Upper lobe of left lung (tissue), 4 donors: ENCODE measurements around the gene ELF1.

Experiments used
- EP300 ChIP-seq, 4 donors: sonication (generic); formaldehyde crosslinking; IDR thresholded peaks; one replicate each; pipeline ENCODE4 v1.5.1; 2017; ENCODE audit warnings: antibody characterized with exemption in 4 of 4, control low read depth in 2 of 4
- POLR2A ChIP-seq, 4 donors: fragments of 450-650 bp; IDR thresholded peaks; one replicate each; pipeline ENCODE4 v1.5.1; 2016 to 2017; ENCODE audit warnings: antibody characterized with exemption in 4 of 4, mild to moderate bottlenecking in 2 of 4
- POLR2AphosphoS5 ChIP-seq, 2 donors: sonication (generic); formaldehyde crosslinking; IDR thresholded peaks; one replicate each; pipeline ENCODE4 v1.5.1; 2017; ENCODE audit warnings: antibody characterized with exemption in 2 of 2
- TF ChIP-seq, protein P1 (sequence below), 6 experiments: fragments of 450-650 bp in 4 of 6; fragments of 200-600 bp in 2 of 6; sonication (generic) in 2 of 6; IDR thresholded peaks; one replicate each; pipeline ENCODE4 v1.5.1; 2016 to 2019; ENCODE audit warnings: antibody characterized with exemption in 6 of 6

DNA sequence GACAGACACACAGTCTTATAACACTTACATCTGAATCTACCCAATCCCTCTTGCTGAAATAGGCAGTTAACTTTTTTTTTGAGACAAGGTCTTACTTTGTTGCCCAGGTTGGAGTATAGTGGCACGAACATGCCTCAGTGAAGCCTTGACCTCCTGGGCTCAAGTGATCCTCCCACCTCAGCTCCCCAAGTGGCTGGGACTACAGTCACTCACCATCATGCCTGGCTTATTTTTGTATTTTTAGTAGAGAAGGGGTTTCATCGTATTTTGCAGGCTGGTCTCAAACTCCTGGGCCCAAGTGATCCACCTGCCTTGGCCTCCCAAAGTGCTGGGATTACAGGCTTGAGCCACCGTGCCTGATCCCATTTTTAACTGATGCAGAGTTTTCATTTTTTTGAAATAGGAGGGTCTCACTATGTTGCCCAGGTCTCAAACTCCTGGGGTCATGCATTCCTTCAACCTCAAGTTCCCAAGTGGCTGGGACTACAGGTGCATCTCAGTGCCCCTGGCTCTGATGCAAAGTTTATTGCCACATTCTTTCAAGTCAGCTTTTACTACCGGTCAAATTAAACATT lies 7.6 kb downstream of the ELF1 start:
- TF ChIP-seq, protein P1, sequence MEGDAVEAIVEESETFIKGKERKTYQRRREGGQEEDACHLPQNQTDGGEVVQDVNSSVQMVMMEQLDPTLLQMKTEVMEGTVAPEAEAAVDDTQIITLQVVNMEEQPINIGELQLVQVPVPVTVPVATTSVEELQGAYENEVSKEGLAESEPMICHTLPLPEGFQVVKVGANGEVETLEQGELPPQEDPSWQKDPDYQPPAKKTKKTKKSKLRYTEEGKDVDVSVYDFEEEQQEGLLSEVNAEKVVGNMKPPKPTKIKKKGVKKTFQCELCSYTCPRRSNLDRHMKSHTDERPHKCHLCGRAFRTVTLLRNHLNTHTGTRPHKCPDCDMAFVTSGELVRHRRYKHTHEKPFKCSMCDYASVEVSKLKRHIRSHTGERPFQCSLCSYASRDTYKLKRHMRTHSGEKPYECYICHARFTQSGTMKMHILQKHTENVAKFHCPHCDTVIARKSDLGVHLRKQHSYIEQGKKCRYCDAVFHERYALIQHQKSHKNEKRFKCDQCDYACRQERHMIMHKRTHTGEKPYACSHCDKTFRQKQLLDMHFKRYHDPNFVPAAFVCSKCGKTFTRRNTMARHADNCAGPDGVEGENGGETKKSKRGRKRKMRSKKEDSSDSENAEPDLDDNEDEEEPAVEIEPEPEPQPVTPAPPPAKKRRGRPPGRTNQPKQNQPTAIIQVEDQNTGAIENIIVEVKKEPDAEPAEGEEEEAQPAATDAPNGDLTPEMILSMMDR (IDR thresholded peaks at IDR 0.05): no peak
- no peak for TF ChIP-seq EP300 (IDR thresholded peaks at IDR 0.05)
- no peak for TF ChIP-seq POLR2A (IDR thresholded peaks at IDR 0.05)
- no peak for TF ChIP-seq POLR2AphosphoS5 (IDR thresholded peaks at IDR 0.05)
